Adipose tissue (tissue), 3 donors: ENCODE data around the gene MCHR2. TPM values are rescaled to one million over a fixed set of nuclear protein-coding genes. Genes with fewer than 3 reads are reported as not detected.

Experiments used
- H3K27ac ChIP-seq: one replicate; pipeline ENCODE4 v1.5.1; 2013; ENCODE audit warnings: low read depth, low read length
- WGBS, 3 donors: extraction: QIAGEN DNeasy Blood & Tissue Kit; methylation state at CpG; one replicate each; pipeline ENCODE4 v1.1.7; 2013; 5-methylcytosine and 5-hydroxymethylcytosine counted together
- polyA plus RNA-seq, 3 donors: library from polyadenylated mRNA; stranded (reverse); fragments of 200-250 nt; gene quantifications; one replicate each; pipeline ENCODE4 v1.2.3, GENCODE V29; 2013
- donor health status: healthy with polysubstance abuse.
- donor health status: Bipolar disorder and iron deficiency.
- donor health status: healthy.

Gene MCHR2
- polyA plus RNA-seq, 3 donors, result not detected

- H3K27ac ChIP-seq, result no peak overlapping the region
Measured at GRCh38 chr6:99933129-99933528, 60.9 kb downstream of the MCHR2 start.

DNA sequence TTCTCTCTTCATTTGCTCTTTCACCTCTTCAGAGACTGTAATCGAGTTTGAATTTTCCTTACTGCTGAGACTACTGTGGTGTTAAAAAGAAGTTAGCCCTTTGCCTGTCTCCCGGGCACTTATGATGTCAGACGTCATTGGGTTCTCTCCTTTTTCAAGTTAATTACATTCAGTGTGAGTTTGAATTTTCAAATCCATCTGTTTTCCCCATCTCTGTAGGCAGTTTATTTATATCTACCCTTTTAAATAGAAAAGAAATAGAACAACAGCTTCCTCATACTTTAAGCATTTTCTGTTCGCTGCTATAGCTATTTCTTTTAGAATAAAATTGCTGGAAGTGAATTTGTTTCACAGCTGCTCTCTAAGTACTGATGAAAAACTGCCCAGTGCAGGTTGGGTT lies 81.4 kb downstream of the MCHR2 start:
- 52 to 58% (median 55%) methylated on average over 4 of the region's 4 CpGs for WGBS, 3 donors

DNA sequence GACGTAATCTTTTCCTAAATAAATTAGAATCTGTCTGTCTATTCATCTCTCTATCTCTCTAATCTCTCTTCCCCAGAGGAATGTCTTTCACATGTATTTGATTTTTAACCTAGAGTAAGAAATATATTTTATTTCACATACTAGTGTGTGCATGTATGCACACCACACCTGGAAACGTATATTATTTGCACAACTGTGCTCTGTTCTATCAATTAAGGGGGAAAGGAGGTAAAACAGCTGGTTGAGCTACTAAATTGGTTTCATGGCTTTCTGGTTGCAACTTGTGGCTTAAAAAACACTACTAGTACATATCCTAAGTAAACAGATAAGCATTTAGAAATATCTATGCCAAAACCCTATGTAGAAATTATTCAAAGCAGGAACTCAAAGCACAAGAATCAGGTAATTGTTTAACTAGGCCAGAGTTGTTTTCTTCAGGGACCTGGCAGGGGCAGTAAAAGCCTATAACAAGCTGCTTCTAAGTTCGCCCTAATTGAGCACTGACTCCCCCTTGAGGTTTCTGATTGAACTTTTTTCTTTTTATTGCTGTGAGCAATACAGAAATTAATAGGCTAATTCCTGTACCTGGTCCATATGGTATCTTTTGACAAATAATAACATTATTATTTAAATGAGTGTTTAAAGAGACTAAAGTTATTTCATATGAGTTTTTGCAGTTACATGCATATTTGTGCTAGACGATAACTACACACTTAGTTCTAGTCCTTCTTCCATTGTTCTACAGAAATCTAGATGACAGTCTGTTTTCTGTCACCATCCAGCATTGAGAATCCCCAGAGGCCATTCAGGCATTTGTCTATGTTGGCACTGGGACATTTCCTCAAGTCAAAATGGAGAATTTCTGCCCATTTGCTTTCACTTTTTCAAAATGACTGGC lies 88.6 kb downstream of the MCHR2 start:
- WGBS, 3 donors, result 43 to 54% (median 46%) methylated on average over 4 of the region's 4 CpGs
- no peak overlapping the region for H3K27ac ChIP-seq

More for the DNA sequence above, 81.4 kb downstream of the MCHR2 start:
- no peak overlapping the region for H3K27ac ChIP-seq

- H3K27ac ChIP-seq, result no peak overlapping the region
- WGBS, 3 donors, result 51 to 55% (median 51%) methylated on average over 6 of the region's 6 CpGs
Measured at GRCh38 chr6:99901596-99902384, 92.2 kb downstream of the MCHR2 start.

- H3K27ac ChIP-seq, result no peak overlapping the region
- WGBS, 3 donors, result 67 to 87% (median 69%) methylated on average over 3 of the region's 3 CpGs
Measured at GRCh38 chr6:99894815-99895214, 99.2 kb downstream of the MCHR2 start.

DNA sequence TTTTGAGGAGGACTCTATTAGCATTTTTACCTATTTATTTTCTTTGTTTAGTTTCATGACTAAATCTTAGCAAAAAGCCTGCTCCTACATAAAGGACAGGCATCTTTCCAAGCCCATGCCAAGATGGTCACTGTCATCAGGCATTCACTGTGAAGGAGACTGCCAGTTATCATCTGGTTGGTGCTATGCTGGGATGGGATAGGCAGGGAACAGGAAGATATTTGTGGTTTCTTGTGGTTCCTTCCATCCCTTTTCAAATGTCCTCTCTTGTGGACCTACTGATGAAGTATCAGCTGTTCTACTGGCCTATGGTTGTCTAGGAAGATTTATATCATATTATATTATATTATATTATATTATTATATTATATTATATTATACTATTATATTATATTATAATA lies 107.0 kb downstream of the MCHR2 start:
- H3K27ac ChIP-seq, result no peak overlapping the region

DNA sequence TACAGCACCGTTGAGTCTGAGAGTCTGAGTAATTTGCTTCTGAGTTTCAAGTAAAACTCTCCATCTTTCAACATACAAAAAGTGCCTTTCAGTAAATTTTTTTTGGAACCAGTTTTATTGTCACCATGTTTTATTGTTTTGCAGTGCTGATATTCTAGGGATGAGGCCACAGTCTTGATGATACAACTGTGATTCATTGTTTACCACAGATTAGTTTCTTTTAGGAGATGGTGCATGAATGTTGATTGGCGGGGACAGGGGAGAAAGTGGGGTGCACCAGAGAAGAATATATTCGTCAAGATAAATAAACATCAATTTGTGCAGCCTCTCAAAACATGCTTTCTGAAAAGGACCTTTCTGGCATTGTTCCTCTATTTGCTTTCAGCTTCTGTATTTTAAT lies 109.0 kb downstream of the MCHR2 start:
- WGBS, 3 donors, result 72 to 79% (median 75%) methylated on average over 3 of the region's 3 CpGs
- H3K27ac ChIP-seq, result no peak overlapping the region

DNA sequence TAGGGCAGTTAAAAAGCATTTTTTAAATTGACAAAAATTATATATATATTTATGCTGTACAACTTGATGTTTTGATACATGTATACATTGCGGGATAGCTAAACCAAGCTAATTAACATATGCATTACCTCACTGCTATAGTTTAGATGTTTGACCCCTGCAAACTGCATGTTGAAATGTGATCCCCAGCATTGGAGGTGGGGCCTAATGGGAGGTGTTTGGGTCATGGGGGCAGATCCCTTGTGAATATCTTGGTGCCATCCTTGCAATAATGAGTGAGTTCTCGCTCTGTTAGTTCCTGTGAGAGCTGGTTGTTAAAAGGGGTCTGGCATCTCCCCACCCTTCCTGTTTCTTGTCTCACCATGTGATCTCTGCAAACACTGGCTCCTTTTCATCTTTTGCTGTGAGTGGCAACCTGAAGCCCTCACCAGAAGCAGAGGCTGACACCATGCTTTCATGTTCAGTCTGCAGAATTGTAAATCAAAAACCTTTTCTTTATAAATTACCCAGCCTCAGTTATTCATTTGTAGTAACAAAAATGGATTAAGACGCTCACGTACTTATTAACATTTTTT lies 111.8 kb downstream of the MCHR2 start:
- no peak overlapping the region for H3K27ac ChIP-seq
- WGBS, 3 donors, result 82 to 87% (median 82%) methylated on average over 4 of the region's 4 CpGs

GRCh38 chr6:99879431-99879830 lies 114.6 kb downstream of the MCHR2 start:
- WGBS, 3 donors, result 55 to 72% (median 65%) methylated on average over 3 of the region's 3 CpGs
- H3K27ac ChIP-seq, result no peak overlapping the region

GRCh38 chr6:99875068-99875467 lies 119.0 kb downstream of the MCHR2 start:
- H3K27ac ChIP-seq, result no peak overlapping the region
- 81 to 84% (median 82%) methylated on average over 4 of the region's 4 CpGs for WGBS, 3 donors

DNA sequence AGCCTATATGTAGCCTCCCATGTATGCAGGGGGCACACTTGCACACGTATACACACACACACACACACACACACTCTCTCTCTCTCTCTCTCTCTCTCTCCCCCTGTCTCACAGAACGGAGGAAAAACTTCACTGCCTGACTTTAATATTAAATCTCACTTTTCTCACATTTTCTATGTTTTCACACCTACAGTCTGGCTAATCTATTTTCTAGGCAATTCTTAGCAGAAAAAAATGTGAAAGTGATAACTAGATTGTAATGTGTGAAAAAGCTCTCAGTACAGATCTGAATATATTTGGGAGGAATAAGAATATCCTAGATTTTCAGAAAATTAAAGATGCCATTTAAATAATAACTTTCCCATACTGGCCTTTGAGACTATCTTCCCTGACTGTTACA lies 120.9 kb downstream of the MCHR2 start:
- 64 to 71% (median 69%) methylated on average over 2 of the region's 2 CpGs for WGBS, 3 donors
- no peak overlapping the region for H3K27ac ChIP-seq

DNA sequence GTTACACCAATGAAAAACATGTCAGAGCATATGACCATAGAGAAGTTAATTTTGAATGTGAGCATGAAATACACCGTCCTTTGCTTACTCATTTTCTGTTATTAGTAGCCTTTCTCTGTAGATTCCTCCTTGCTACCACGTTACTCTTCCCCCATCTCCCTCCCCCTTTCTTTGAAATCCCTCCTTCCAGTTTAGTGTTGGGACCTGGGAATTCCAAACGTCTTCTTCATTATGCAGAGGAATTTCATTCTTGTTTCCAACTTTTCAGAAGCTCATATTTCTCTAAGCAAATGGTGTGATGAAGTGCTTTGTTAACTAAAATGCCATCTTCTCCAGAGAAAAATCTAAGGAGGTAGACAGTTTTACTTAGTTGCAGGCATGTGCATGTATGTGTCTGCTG lies 122.4 kb downstream of the MCHR2 start:
- no peak overlapping the region for H3K27ac ChIP-seq
- WGBS, 3 donors, result 51 to 61% (median 54%) methylated on average over 3 of the region's 3 CpGs
